ENCODE results near the gene DIDO1. TPM values are rescaled to one million over a fixed set of nuclear protein-coding genes. Genes with fewer than 3 reads are reported as not detected.

The DIDO1 gene
- total RNA-seq, 4 donors from 2014 or later, result 67.7 to 92.9 (median 72.2) TPM

GRCh38 chr20:62844182-62844581 lies 82.1 kb downstream of the DIDO1 start:
- Histone ChIP-seq H3K9me3 (no peaks in the 10 kb centered on the region), H3K36me3 (peaks cover 0 to 3% of the 10 kb centered on the region in 2 donors), H3K27me3 (no peaks in the 10 kb centered on the region), H3K4me3 (replicated peaks in 1 of 3) (no peak overlapping the region), H3K27ac (no peak overlapping the region), H3K4me1 (peaks cover 16 to 17% of the 10 kb centered on the region in 2 donors)
- no peak for DNase-seq
- intact Hi-C loops (cut with DNase I), result no loop called here
- WGBS, 2 donors, result 96 to 97% methylated on average over 7 of the region's 7 CpGs
- no peak for TF ChIP-seq CTCF (IDR thresholded peaks at IDR 0.05)
- TF ChIP-seq POLR2A (IDR thresholded peaks at IDR 0.05), result no peak

- no peaks in the 10 kb centered on the region for H3K27me3 ChIP-seq
- no peak for TF ChIP-seq CTCF (IDR thresholded peaks at IDR 0.05)
- TF ChIP-seq POLR2A (IDR thresholded peaks at IDR 0.05), result no peak
- no peak overlapping the region for H3K4me3 ChIP-seq (replicated peaks in 1 of 3)
- H3K27ac ChIP-seq, result no peak overlapping the region
- no peaks in the 10 kb centered on the region for H3K9me3 ChIP-seq
- intact Hi-C loops (cut with DNase I), result no loop called here
- no peak for DNase-seq
- peaks cover 11 to 12% of the 10 kb centered on the region in 2 donors for H3K4me1 ChIP-seq
- peaks cover 0 to 3% of the 10 kb centered on the region in 2 donors for H3K36me3 ChIP-seq
- WGBS, 2 donors, result 94 to 95% methylated on average over 10 of the region's 10 CpGs
These were observed 82.6 kb downstream of the DIDO1 start for GRCh38 chr20:62843656-62844055.

GRCh38 chr20:62841705-62842212 lies 84.5 kb downstream of the DIDO1 start:
- no peak overlapping the region for H3K27ac ChIP-seq
- no peak for TF ChIP-seq CTCF (IDR thresholded peaks at IDR 0.05)
- H3K9me3 ChIP-seq, result no peaks in the 10 kb centered on the region
- peaks cover 0 to 3% of the 10 kb centered on the region in 2 donors for H3K36me3 ChIP-seq
- 81% methylated on average over 16 of the region's 16 CpGs for WGBS, 2 donors
- no peaks in the 10 kb centered on the region for H3K4me1 ChIP-seq
- intact Hi-C loops (cut with DNase I), result no loop called here
- no peak overlapping the region for H3K4me3 ChIP-seq (replicated peaks in 1 of 3)
- no peaks in the 10 kb centered on the region for H3K27me3 ChIP-seq
- no peak for DNase-seq

- H3K36me3 ChIP-seq, result peaks cover 0 to 3% of the 10 kb centered on the region in 2 donors
- 86 to 87% methylated on average over 41 to 45 of the region's 45 CpGs for WGBS, 2 donors
- TF ChIP-seq CTCF (IDR thresholded peaks at IDR 0.05) (no peak), POLR2A (IDR thresholded peaks at IDR 0.05) (no peak)
These were observed 85.8 kb downstream of the DIDO1 start for GRCh38 chr20:62840244-62841197.

GRCh38 chr20:62839816-62840215 lies 86.5 kb downstream of the DIDO1 start:
- TF ChIP-seq POLR2A (IDR thresholded peaks at IDR 0.05) (no peak), CTCF (IDR thresholded peaks at IDR 0.05) (no peak)
- intact Hi-C loops (cut with DNase I), result no loop called here
- H3K36me3 ChIP-seq, result peaks cover 0 to 3% of the 10 kb centered on the region in 2 donors
- H3K9me3 ChIP-seq, result no peaks in the 10 kb centered on the region
- H3K27ac ChIP-seq, result no peak overlapping the region
- H3K27me3 ChIP-seq, result no peaks in the 10 kb centered on the region
- no peak overlapping the region for H3K4me3 ChIP-seq (replicated peaks in 1 of 3)
- WGBS, 2 donors, result 94 to 97% methylated on average over 11 of the region's 11 CpGs
- H3K4me1 ChIP-seq, result no peaks in the 10 kb centered on the region
- DNase-seq, result no peak

More at GRCh38 chr20:62840244-62841197, 85.8 kb downstream of the DIDO1 start:
- H3K9me3 ChIP-seq, result no peaks in the 10 kb centered on the region
- no peak for DNase-seq
- no peaks in the 10 kb centered on the region for H3K4me1 ChIP-seq
- intact Hi-C loops (cut with DNase I), result no loop called here
- no peaks in the 10 kb centered on the region for H3K27me3 ChIP-seq
- no peak overlapping the region for H3K27ac ChIP-seq
- no peak overlapping the region for H3K4me3 ChIP-seq (replicated peaks in 1 of 3)
